Measurements from ENCODE around the gene FHIP1B.
A peak's percentile ranks its signal among the peaks of the same experiment; 100 is the strongest.
"Not testable (repeated sequence)": the region's sequence is repeated elsewhere in the genome, so short reads cannot be mapped to it uniquely, and the experiment has no call there.

Gene FHIP1B

DNA sequence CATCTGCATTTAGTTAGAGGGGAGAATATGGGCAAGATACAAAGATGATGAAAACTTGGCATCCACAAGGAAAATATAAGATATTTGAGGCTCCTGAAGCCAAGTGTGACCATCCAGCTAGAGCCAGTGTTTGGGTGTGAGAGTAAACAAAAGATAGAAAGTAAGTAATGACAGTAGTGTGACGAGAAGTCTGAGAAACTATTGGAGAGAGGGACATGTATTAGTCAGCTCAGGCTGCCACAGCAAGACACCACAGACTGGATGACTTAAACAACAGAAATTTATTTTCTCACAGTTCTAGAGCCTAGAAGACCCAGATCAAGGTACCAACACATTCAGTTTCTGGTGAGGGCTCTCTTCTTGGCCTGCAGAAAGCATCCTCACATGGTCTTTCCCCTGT, 18.8 kb upstream of the FHIP1B start:
- no peaks in the 10 kb centered on the region for H3K36me3 ChIP-seq
- H3K27me3 ChIP-seq = peaks cover 5% of the 10 kb centered on the region
- H3K4me3 ChIP-seq (ENCODE audit: low read depth, low read length) = no peak overlapping the region
- no peaks in the 10 kb centered on the region for H3K9me3 ChIP-seq
- TF ChIP-seq, protein P1, sequence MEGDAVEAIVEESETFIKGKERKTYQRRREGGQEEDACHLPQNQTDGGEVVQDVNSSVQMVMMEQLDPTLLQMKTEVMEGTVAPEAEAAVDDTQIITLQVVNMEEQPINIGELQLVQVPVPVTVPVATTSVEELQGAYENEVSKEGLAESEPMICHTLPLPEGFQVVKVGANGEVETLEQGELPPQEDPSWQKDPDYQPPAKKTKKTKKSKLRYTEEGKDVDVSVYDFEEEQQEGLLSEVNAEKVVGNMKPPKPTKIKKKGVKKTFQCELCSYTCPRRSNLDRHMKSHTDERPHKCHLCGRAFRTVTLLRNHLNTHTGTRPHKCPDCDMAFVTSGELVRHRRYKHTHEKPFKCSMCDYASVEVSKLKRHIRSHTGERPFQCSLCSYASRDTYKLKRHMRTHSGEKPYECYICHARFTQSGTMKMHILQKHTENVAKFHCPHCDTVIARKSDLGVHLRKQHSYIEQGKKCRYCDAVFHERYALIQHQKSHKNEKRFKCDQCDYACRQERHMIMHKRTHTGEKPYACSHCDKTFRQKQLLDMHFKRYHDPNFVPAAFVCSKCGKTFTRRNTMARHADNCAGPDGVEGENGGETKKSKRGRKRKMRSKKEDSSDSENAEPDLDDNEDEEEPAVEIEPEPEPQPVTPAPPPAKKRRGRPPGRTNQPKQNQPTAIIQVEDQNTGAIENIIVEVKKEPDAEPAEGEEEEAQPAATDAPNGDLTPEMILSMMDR (IDR thresholded peaks at IDR 0.05; ENCODE audit: low read depth, low read length) = no peak
- H3K4me1 ChIP-seq = no peaks in the 10 kb centered on the region
- no peak for DNase-seq

DNA sequence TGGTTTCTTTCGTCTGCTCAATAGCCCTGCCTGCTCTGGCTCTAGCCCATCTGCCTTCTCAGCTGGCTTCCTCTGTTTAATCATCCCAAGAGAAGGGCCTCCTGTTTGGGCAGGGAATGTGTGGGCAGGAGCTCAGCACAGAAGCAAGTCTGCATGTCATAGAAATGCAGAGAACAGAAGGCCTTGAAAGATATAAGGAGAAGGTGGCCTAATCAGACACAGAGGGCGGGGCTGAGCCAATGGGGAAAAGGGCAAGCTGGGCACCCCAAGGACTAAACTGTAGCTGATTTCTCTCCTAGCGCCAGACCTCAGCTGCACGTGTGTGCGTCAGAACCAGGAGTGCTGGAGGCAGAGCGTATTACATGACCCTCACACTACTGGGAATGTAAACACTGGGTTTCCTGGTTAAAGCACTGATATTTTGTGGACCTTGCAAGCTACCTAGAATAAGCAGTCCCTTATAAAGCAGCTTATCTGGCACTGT, 17.6 kb upstream of the FHIP1B start:
- DNase-seq = no peak
- Histone ChIP-seq H3K36me3 (no peaks in the 10 kb centered on the region), H3K4me1 (no peaks in the 10 kb centered on the region), H3K27me3 (no peaks in the 10 kb centered on the region), H3K4me3 (ENCODE audit: low read depth, low read length) (no peak overlapping the region), H3K9me3 (no peaks in the 10 kb centered on the region)
- TF ChIP-seq, protein P1 (IDR thresholded peaks at IDR 0.05; ENCODE audit: low read depth, low read length) = no peak

DNA sequence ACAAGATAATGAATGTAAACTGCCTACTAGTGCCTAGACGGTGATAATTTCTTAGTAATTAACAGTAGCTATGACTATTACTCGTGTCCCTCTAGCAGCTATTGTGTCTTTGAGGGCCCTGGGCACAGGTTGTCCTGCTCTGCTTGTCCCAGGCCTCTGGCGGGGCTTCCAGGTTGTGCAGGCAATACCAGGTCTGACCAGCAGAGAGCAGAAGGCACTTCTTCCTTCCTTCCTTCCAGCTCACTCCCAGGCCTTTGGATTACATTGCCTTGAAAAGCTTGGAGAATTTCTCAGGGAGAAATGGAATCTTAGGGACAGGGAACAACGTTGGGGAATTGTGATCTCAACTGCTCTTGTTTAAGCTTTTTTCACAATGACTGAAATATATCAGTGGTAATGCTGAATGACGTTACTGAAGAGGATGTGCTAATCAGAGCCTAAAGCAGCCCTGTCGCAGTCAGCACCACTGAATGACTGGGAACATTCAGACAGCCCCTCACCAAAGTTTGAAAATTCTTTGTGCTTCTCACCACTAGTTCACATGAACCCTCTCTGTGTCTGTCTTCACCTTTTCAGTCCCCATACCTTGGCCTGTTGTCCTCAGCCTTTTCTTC, 16.8 kb upstream of the FHIP1B start:
- Histone ChIP-seq H3K4me1 (no peaks in the 10 kb centered on the region), H3K36me3 (no peaks in the 10 kb centered on the region), H3K27me3 (no peaks in the 10 kb centered on the region), H3K9me3 (no peaks in the 10 kb centered on the region), H3K4me3 (ENCODE audit: low read depth, low read length) (no peak overlapping the region)
- DNase-seq = peak; percentile 51
- TF ChIP-seq, protein P1 (IDR thresholded peaks at IDR 0.05; ENCODE audit: low read depth, low read length) = peak; percentile 67

DNA sequence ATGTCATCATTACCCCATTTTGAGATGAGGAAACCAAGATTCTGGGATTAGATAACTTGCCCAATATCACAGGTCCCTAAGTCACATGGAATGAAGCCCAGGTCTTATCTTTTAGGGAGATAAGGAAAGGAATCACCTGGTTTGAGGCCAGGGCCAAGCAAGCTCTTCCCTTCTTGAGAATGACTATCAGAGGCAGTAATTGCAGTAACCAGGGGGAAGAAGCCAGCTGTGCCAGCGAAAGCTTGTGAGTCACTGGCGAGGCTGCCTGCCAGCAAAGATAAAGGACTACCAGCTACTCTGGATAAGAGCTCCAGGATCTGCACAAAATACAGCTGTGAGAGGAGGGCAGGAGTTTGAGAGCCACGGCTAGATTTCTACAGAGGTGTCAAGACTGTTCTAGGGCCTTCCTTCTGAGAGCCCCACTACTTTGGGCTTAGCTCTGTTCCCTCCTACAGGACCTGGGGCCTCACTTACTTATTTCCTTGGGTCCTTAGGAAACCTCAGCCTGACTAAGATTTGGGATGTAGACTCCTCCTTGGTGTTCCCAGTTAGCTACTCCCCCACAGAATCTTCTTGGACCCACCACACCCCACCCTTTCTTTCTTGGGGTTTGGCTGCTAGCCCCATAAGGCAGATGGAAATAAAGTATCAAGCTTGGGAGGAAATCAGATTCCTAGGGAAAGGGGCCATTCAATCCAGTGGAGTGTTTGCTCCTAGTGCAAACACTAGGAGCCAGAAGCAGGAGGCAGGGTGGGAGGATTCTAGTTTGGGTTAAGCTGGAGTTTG, 15.5 kb upstream of the FHIP1B start:
- H3K4me3 ChIP-seq (ENCODE audit: low read depth, low read length) = no peak overlapping the region
- TF ChIP-seq, protein P1 (IDR thresholded peaks at IDR 0.05; ENCODE audit: low read depth, low read length) = no peak
- H3K4me1 ChIP-seq = no peaks in the 10 kb centered on the region
- H3K36me3 ChIP-seq = no peaks in the 10 kb centered on the region
- no peaks in the 10 kb centered on the region for H3K27me3 ChIP-seq
- peak; percentile 54 for DNase-seq
- H3K9me3 ChIP-seq = no peaks in the 10 kb centered on the region

DNA sequence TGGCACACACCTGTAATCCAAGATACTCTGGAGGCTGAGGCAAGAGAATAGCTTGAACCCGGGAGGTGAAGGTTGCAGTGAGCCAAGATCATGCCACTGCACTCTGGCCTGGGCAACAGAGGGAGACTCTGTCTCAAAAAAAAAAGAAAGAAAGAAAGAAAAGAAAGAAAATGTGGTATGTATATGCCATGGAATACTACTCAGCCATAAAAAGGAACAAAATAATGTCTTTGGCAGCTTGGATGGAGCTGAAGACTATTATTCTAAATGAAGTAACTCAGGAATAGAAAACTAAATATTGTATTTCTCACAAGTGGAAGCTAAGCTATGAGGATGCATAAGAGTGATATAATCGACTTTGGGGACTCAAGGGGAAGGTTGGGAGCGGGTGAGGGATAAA, 14.5 kb upstream of the FHIP1B start:
- H3K27me3 ChIP-seq; H3K9me3 ChIP-seq; H3K4me3 ChIP-seq (ENCODE audit: low read depth, low read length); H3K4me1 ChIP-seq; DNase-seq; H3K36me3 ChIP-seq: not testable (repeated sequence)

DNA sequence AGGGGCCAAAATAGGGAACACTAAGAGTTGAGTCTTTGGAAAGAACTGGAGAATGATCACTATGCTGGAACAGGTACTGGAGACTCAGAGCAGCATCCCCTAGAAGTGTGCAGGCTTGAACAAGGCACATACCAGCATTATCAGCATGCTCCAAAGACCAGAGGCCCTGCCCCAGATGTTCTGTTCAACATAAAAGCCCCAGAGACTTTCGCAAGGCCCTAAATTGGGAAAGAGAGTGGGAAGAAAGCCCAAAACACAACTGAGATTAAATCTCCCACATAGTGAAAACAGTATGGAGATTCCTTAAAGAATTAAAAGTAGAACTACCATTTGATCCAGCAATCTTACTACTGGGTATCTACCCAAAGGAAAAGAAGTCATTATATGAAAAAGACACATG, 13.8 kb upstream of the FHIP1B start:
- TF ChIP-seq, protein P1 (IDR thresholded peaks at IDR 0.05; ENCODE audit: low read depth, low read length) = no peak
- no peak for DNase-seq
- Histone ChIP-seq H3K4me3 (ENCODE audit: low read depth, low read length) (no peak overlapping the region), H3K9me3 (no peaks in the 10 kb centered on the region), H3K27me3 (no peaks in the 10 kb centered on the region), H3K36me3 (no peaks in the 10 kb centered on the region), H3K4me1 (no peaks in the 10 kb centered on the region)
